CD4-positive, CD25-positive, alpha-beta regulatory T cell (primary cell): Measurements from ENCODE around the gene MTHFSD. TPM values are rescaled to one million over a fixed set of nuclear protein-coding genes. Genes with fewer than 3 reads are reported as not detected.

Source experiments
- ATAC-seq, 2 donors: fragments of 150-1000 bp; cut with Tn5 transposase; one replicate each; pipeline ENCODE4 v1.10.0; 2021; ENCODE audit warnings: low read depth in 2 of 2, moderate number of reproducible peaks in 2 of 2, moderate library complexity in 1 of 2
- DNase-seq, 3 donors: peaks; one replicate each; pipeline versions ENCODE4 v3.0.0 to v3.0.0-alpha.2; 2012 to 2022; ENCODE audit warnings: mixed read lengths in 1 of 3
- H3K27ac ChIP-seq: one replicate; pipeline ENCODE4 v1.7.0; 2013; ENCODE audit warnings: mild to moderate bottlenecking, low read length; ENCODE audit not compliant: insufficient read depth, poor library complexity, severe bottlenecking
- H3K27me3 ChIP-seq: one replicate; pipeline ENCODE4 v1.7.0; 2013; ENCODE audit warnings: low read length; ENCODE audit not compliant: control insufficient read depth, insufficient read depth
- H3K36me3 ChIP-seq: one replicate; pipeline ENCODE4 v1.7.0; 2013; ENCODE audit warnings: mild to moderate bottlenecking, low read length, moderate library complexity; ENCODE audit not compliant: control insufficient read depth, insufficient read depth
- H3K4me1 ChIP-seq: 2 replicates; pipeline ENCODE4 v1.7.0; 2013; ENCODE audit warnings: mild to moderate bottlenecking, low read length; ENCODE audit not compliant: insufficient read depth, control insufficient read depth, poor library complexity, severe bottlenecking
- H3K4me3 ChIP-seq: one replicate; pipeline ENCODE4 v1.7.0; 2013; ENCODE audit warnings: low read depth, mild to moderate bottlenecking, low read length, moderate library complexity
- H3K9me3 ChIP-seq, 2 experiments: 1 replicate in 1 of 2; 2 replicates in 1 of 2; pipeline ENCODE4 v1.7.0; 2013; ENCODE audit warnings: low read length in 2 of 2, mild to moderate bottlenecking in 1 of 2, moderate library complexity in 1 of 2; ENCODE audit not compliant: control insufficient read depth in 2 of 2
- H3K27ac Mint-ChIP-seq, 3 donors: one replicate each; pipeline ENCODE4 v1.8.0; 2020 to 2022; ENCODE audit warnings: mild to moderate bottlenecking in 3 of 3, mixed read lengths in 3 of 3, moderate library complexity in 2 of 3
- H3K27me3 Mint-ChIP-seq: one replicate; pipeline ENCODE4 v1.8.0; 2022; ENCODE audit warnings: mild to moderate bottlenecking, mixed read lengths
- H3K36me3 Mint-ChIP-seq: one replicate; pipeline ENCODE4 v1.8.0; 2020; ENCODE audit warnings: mixed read lengths
- H3K4me1 Mint-ChIP-seq, 4 donors: one replicate each; pipeline ENCODE4 v1.8.0; 2020 to 2022; ENCODE audit warnings: mixed read lengths in 4 of 4, mild to moderate bottlenecking in 1 of 4
- H3K4me3 Mint-ChIP-seq, 4 donors: one replicate each; pipeline ENCODE4 v1.8.0; 2020 to 2022; ENCODE audit warnings: mild to moderate bottlenecking in 4 of 4, mixed read lengths in 4 of 4, moderate library complexity in 3 of 4
- H3K9me3 Mint-ChIP-seq, 7 donors: one replicate each; pipeline ENCODE4 v1.8.0; 2020 to 2022; ENCODE audit warnings: mixed read lengths in 7 of 7, mild to moderate bottlenecking in 3 of 7, moderate library complexity in 2 of 7
- polyA plus RNA-seq, 4 donors: library from polyadenylated mRNA; unstranded; fragments of 300-500 nt; fragmentation: Illumina TruSeq; gene quantifications; one replicate each; pipeline ENCODE4 v1.2.3, GENCODE V29; 2021
- total RNA-seq: library from RNA; stranded (reverse); gene quantifications from one replicate; pipeline ENCODE4 v1.2.3, GENCODE V29; 2022

The MTHFSD gene
- total and polyA plus RNA-seq, 5 donors from 2014 or later = 13.4 to 19.4 (median 16.4) TPM

- Mint-ChIP-seq H3K27me3 (peaks cover 89% of the 10 kb centered on the region), H3K36me3 (no peaks in the 10 kb centered on the region), H3K4me1 (peaks cover 0 to 6% (median 0%) of the 10 kb centered on the region in 4 donors), H3K4me3 (no peak overlapping the region), H3K9me3 (no peaks in the 10 kb centered on the region), H3K27ac (no peak overlapping the region)
- H3K36me3 ChIP-seq = no peaks in the 10 kb centered on the region
- peaks cover 24% of the 10 kb centered on the region for H3K27me3 ChIP-seq
- no peak overlapping the region for H3K27ac ChIP-seq
- ATAC-seq = no peak
- H3K4me1 ChIP-seq = no peaks in the 10 kb centered on the region
- no peak overlapping the region for H3K4me3 ChIP-seq
- H3K9me3 ChIP-seq = no peaks in the 10 kb centered on the region
- DNase-seq = no peak
These were observed 55.6 kb downstream of the MTHFSD start for GRCh38 chr16:86499440-86499786.

- Histone ChIP-seq H3K4me1 (no peaks in the 10 kb centered on the region), H3K9me3 (no peaks in the 10 kb centered on the region), H3K27ac (no peak overlapping the region), H3K36me3 (no peaks in the 10 kb centered on the region), H3K4me3 (no peak overlapping the region), H3K27me3 (peaks cover 25% of the 10 kb centered on the region)
- Mint-ChIP-seq H3K27ac (no peak overlapping the region), H3K9me3 (no peaks in the 10 kb centered on the region), H3K4me3 (no peak overlapping the region), H3K4me1 (peaks cover 0 to 6% (median 0%) of the 10 kb centered on the region in 4 donors), H3K36me3 (no peaks in the 10 kb centered on the region), H3K27me3 (peaks cover 88% of the 10 kb centered on the region)
- ATAC-seq (no peak), DNase-seq (no peak)
These were observed 56.2 kb downstream of the MTHFSD start for GRCh38 chr16:86498671-86499439.

- Histone ChIP-seq H3K36me3 (no peaks in the 10 kb centered on the region), H3K4me3 (no peak overlapping the region), H3K27ac (no peak overlapping the region), H3K27me3 (peaks cover 28% of the 10 kb centered on the region), H3K4me1 (no peaks in the 10 kb centered on the region), H3K9me3 (no peaks in the 10 kb centered on the region)
- no peak overlapping the region for H3K4me3 Mint-ChIP-seq
- H3K27me3 Mint-ChIP-seq = peaks cover 85% of the 10 kb centered on the region
- H3K27ac Mint-ChIP-seq = no peak overlapping the region
- no peak for ATAC-seq
- no peaks in the 10 kb centered on the region for H3K9me3 Mint-ChIP-seq
- H3K36me3 Mint-ChIP-seq = no peaks in the 10 kb centered on the region
- peaks cover 0 to 6% (median 0%) of the 10 kb centered on the region in 4 donors for H3K4me1 Mint-ChIP-seq
- no peak for DNase-seq
These were observed 56.8 kb downstream of the MTHFSD start for GRCh38 chr16:86498155-86498670.

GRCh38 chr16:86497551-86498021 is 57.4 kb downstream of the MTHFSD start:
- no peak for DNase-seq
- H3K27ac ChIP-seq = no peak overlapping the region
- H3K27me3 ChIP-seq = peaks cover 24% of the 10 kb centered on the region
- H3K4me1 ChIP-seq = no peaks in the 10 kb centered on the region
- H3K4me3 Mint-ChIP-seq = no peak overlapping the region
- peaks cover 0 to 2% (median 0%) of the 10 kb centered on the region in 7 donors for H3K9me3 Mint-ChIP-seq
- no peak overlapping the region for H3K27ac Mint-ChIP-seq
- no peak for ATAC-seq
- H3K27me3 Mint-ChIP-seq = peaks cover 78% of the 10 kb centered on the region
- no peak overlapping the region for H3K4me3 ChIP-seq
- no peaks in the 10 kb centered on the region for H3K9me3 ChIP-seq
- no peaks in the 10 kb centered on the region for H3K36me3 ChIP-seq
- no peaks in the 10 kb centered on the region for H3K36me3 Mint-ChIP-seq
- peaks cover 0 to 6% (median 0%) of the 10 kb centered on the region in 4 donors for H3K4me1 Mint-ChIP-seq

GRCh38 chr16:86496929-86497461 is 58.0 kb downstream of the MTHFSD start:
- peaks cover 27% of the 10 kb centered on the region for H3K27me3 ChIP-seq
- DNase-seq = no peak
- no peak overlapping the region for H3K27ac Mint-ChIP-seq

GRCh38 chr16:86496262-86496928 is 58.6 kb downstream of the MTHFSD start:
- Mint-ChIP-seq H3K4me3 (no peak overlapping the region), H3K36me3 (no peaks in the 10 kb centered on the region), H3K9me3 (peaks cover 0 to 2% (median 0%) of the 10 kb centered on the region in 7 donors), H3K27me3 (peaks cover 75% of the 10 kb centered on the region), H3K27ac (no peak overlapping the region), H3K4me1 (peaks cover 0 to 6% (median 0%) of the 10 kb centered on the region in 4 donors)
- H3K9me3 ChIP-seq = no peaks in the 10 kb centered on the region
- ATAC-seq (no peak), DNase-seq (no peak)
- H3K27ac ChIP-seq = no peak overlapping the region
- H3K36me3 ChIP-seq = no peaks in the 10 kb centered on the region
- H3K4me1 ChIP-seq = no peaks in the 10 kb centered on the region
- peaks cover 24% of the 10 kb centered on the region for H3K27me3 ChIP-seq
- no peak overlapping the region for H3K4me3 ChIP-seq

More at GRCh38 chr16:86496929-86497461, 58.0 kb downstream of the MTHFSD start:
- H3K36me3 Mint-ChIP-seq = no peaks in the 10 kb centered on the region
- Histone ChIP-seq H3K36me3 (no peaks in the 10 kb centered on the region), H3K27ac (no peak overlapping the region), H3K9me3 (no peaks in the 10 kb centered on the region), H3K4me1 (no peaks in the 10 kb centered on the region), H3K4me3 (no peak overlapping the region)
- peaks cover 0 to 6% (median 0%) of the 10 kb centered on the region in 4 donors for H3K4me1 Mint-ChIP-seq
- ATAC-seq = no peak
- H3K9me3 Mint-ChIP-seq = peaks cover 0 to 2% (median 0%) of the 10 kb centered on the region in 7 donors
- no peak overlapping the region for H3K4me3 Mint-ChIP-seq
- peaks cover 78% of the 10 kb centered on the region for H3K27me3 Mint-ChIP-seq

GRCh38 chr16:86495756-86496261 is 59.2 kb downstream of the MTHFSD start:
- H3K27ac Mint-ChIP-seq = no peak overlapping the region
- H3K27me3 Mint-ChIP-seq = peaks cover 69% of the 10 kb centered on the region
- no peak overlapping the region for H3K4me3 Mint-ChIP-seq
- Histone ChIP-seq H3K27ac (no peak overlapping the region), H3K27me3 (peaks cover 25% of the 10 kb centered on the region), H3K9me3 (no peaks in the 10 kb centered on the region), H3K4me1 (no peaks in the 10 kb centered on the region), H3K36me3 (no peaks in the 10 kb centered on the region), H3K4me3 (no peak overlapping the region)
- ATAC-seq (no peak), DNase-seq (no peak)
- H3K4me1 Mint-ChIP-seq = peaks cover 0 to 6% (median 0%) of the 10 kb centered on the region in 4 donors
- H3K36me3 Mint-ChIP-seq = no peaks in the 10 kb centered on the region
- peaks cover 0 to 2% (median 0%) of the 10 kb centered on the region in 7 donors for H3K9me3 Mint-ChIP-seq
